ENCODE data around the gene CALCOCO1. TPM values are rescaled to one million over a fixed set of nuclear protein-coding genes. Genes with fewer than 3 reads are reported as not detected.

The CALCOCO1 gene
- polyA plus RNA-seq, 3 donors, result 60.1 to 238 (median 69.6) TPM

GRCh38 chr12:53766881-53767280 lies 39.6 kb upstream of the CALCOCO1 start:
- no peak for DNase-seq
- Mint-ChIP-seq H3K9me3 (peaks cover 0 to 1% (median 0%) of the 10 kb centered on the region in 7 donors), H3K4me3 (no peak overlapping the region), H3K36me3 (no peaks in the 10 kb centered on the region), H3K27me3 (ENCODE audit: low read depth in 3 of 3) (peaks cover 44 to 80% (median 50%) of the 10 kb centered on the region in 3 donors), H3K27ac (peak overlapping the region in 1 of 7 donors; percentile 12), H3K4me1 (no peaks in the 10 kb centered on the region)
- WGBS (ENCODE audit: insufficient coverage), result 85% methylated on average over 2 of the region's 3 CpGs
- Histone ChIP-seq H3K9me3 (replicated peaks in 1 of 2; ENCODE audit: control insufficient read depth in 1 of 2, insufficient read depth in 1 of 2, low read length in 2 of 2) (no peaks in the 10 kb centered on the region), H3K4me3 (replicated peaks in 1 of 3; ENCODE audit: low read depth in 2 of 3, low read length in 3 of 3) (no peak overlapping the region), H3K4me1 (ENCODE audit: control insufficient read depth in 1 of 2, insufficient read depth in 2 of 2, low read length in 2 of 2) (no peaks in the 10 kb centered on the region), H3K27ac (ENCODE audit: low read depth in 1 of 2, low read length in 2 of 2) (no peak overlapping the region), H3K9ac (ENCODE audit: insufficient read depth, low read length, poor library complexity, severe bottlenecking) (no peak overlapping the region), H3K36me3 (replicated peaks in 1 of 2; ENCODE audit: control insufficient read depth in 1 of 2, insufficient read depth in 2 of 2, low read length in 2 of 2) (no peaks in the 10 kb centered on the region), H3K27me3 (ENCODE audit: control insufficient read depth in 2 of 2, insufficient read depth in 2 of 2, low read length in 2 of 2) (peaks cover 57 to 61% of the 10 kb centered on the region in 2 donors), H3K4me2 (replicated peaks; ENCODE audit: extremely low read depth, low read length, poor library complexity, severe bottlenecking) (no peak overlapping the region), H3K79me2 (ENCODE audit: insufficient read depth, low read length) (no peaks in the 10 kb centered on the region), H2AFZ (ENCODE audit: insufficient read depth, low read depth, low read length, poor library complexity, severe bottlenecking) (no peak overlapping the region), H4K20me1 (ENCODE audit: insufficient read depth, low read length) (no peaks in the 10 kb centered on the region)
- intact Hi-C loops (cut with micrococcal nuclease), result no loop called here
- TF ChIP-seq, protein P1, sequence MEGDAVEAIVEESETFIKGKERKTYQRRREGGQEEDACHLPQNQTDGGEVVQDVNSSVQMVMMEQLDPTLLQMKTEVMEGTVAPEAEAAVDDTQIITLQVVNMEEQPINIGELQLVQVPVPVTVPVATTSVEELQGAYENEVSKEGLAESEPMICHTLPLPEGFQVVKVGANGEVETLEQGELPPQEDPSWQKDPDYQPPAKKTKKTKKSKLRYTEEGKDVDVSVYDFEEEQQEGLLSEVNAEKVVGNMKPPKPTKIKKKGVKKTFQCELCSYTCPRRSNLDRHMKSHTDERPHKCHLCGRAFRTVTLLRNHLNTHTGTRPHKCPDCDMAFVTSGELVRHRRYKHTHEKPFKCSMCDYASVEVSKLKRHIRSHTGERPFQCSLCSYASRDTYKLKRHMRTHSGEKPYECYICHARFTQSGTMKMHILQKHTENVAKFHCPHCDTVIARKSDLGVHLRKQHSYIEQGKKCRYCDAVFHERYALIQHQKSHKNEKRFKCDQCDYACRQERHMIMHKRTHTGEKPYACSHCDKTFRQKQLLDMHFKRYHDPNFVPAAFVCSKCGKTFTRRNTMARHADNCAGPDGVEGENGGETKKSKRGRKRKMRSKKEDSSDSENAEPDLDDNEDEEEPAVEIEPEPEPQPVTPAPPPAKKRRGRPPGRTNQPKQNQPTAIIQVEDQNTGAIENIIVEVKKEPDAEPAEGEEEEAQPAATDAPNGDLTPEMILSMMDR (IDR thresholded peaks at IDR 0.05), result no peak

DNA sequence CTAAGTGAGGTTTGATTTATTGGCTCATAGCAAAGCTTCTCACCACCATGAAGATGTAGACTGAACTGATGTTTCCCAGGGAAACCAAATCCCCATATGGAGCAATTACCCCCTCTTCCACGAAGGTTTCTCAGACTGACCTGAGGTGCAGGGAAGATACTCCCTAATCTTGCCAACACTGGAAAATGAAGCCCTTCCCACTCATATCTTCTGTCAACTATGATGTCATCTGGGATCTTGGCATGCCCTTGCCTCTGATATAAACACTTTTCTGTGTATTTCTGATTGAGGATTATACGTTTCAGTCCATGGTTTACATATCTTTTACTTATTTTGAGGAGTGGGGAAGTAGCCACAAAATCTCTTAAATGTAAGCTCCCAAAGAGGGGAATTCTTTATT lies 38.6 kb upstream of the CALCOCO1 start:
- intact Hi-C loops (cut with micrococcal nuclease), result no loop called here

More for the DNA sequence above, 38.6 kb upstream of the CALCOCO1 start:
- H3K36me3 Mint-ChIP-seq, result no peaks in the 10 kb centered on the region
- H2AFZ ChIP-seq (ENCODE audit: insufficient read depth, low read depth, low read length, poor library complexity, severe bottlenecking), result no peak overlapping the region
- H3K27ac ChIP-seq (ENCODE audit: low read depth in 1 of 2, low read length in 2 of 2), result no peak overlapping the region
- no peak overlapping the region for H3K4me3 ChIP-seq (replicated peaks in 1 of 3; ENCODE audit: low read depth in 2 of 3, low read length in 3 of 3)
- H3K27ac Mint-ChIP-seq, result no peak overlapping the region
- no peak overlapping the region for H3K9ac ChIP-seq (ENCODE audit: insufficient read depth, low read length, poor library complexity, severe bottlenecking)
- peaks cover 55 to 56% of the 10 kb centered on the region in 2 donors for H3K27me3 ChIP-seq (ENCODE audit: control insufficient read depth in 2 of 2, insufficient read depth in 2 of 2, low read length in 2 of 2)
- TF ChIP-seq, protein P1 (IDR thresholded peaks at IDR 0.05), result no peak
- H3K79me2 ChIP-seq (ENCODE audit: insufficient read depth, low read length), result no peaks in the 10 kb centered on the region
- no peaks in the 10 kb centered on the region for H3K4me1 Mint-ChIP-seq
- H3K4me1 ChIP-seq (ENCODE audit: control insufficient read depth in 1 of 2, insufficient read depth in 2 of 2, low read length in 2 of 2), result no peaks in the 10 kb centered on the region
- no peak overlapping the region for H3K4me3 Mint-ChIP-seq
- H4K20me1 ChIP-seq (ENCODE audit: insufficient read depth, low read length), result no peaks in the 10 kb centered on the region
- H3K9me3 Mint-ChIP-seq, result peaks cover 0 to 3% (median 0%) of the 10 kb centered on the region in 7 donors
- no peaks in the 10 kb centered on the region for H3K36me3 ChIP-seq (replicated peaks in 1 of 2; ENCODE audit: control insufficient read depth in 1 of 2, insufficient read depth in 2 of 2, low read length in 2 of 2)
- H3K27me3 Mint-ChIP-seq (ENCODE audit: low read depth in 3 of 3), result peaks cover 44 to 82% (median 44%) of the 10 kb centered on the region in 3 donors
- WGBS (ENCODE audit: insufficient coverage), result no CpG with 5 or more reads among the region's 2 CpGs
- no peak overlapping the region for H3K4me2 ChIP-seq (replicated peaks; ENCODE audit: extremely low read depth, low read length, poor library complexity, severe bottlenecking)
- DNase-seq, result no peak
- H3K9me3 ChIP-seq (replicated peaks in 1 of 2; ENCODE audit: control insufficient read depth in 1 of 2, insufficient read depth in 1 of 2, low read length in 2 of 2), result no peaks in the 10 kb centered on the region
